GM23338 (cell line): ENCODE results near the gene ADCY3. TPM values are rescaled to one million over a fixed set of nuclear protein-coding genes. Genes with fewer than 3 reads are reported as not detected.

Source experiments
- ATAC-seq: fragments of 200-7000 bp; cut with Tn5 transposase; 3 replicates; pipeline ENCODE4 v1.9.1; 2020
- DNase-seq: peaks from one replicate; pipeline ENCODE4 v3.0.0-alpha.2; 2015; ENCODE audit warnings: low spot score
- H2AFZ ChIP-seq: fragments of 200-600 bp; sonication (generic); 2 replicates; pipeline ENCODE4 v1.8.0; 2016; ENCODE audit warnings: antibody characterized with exemption, mild to moderate bottlenecking, moderate library complexity
- H3F3A ChIP-seq: fragments of 200-600 bp; sonication (generic); replicated peaks from 2 replicates; pipeline ENCODE4 v1.8.0; 2017; ENCODE audit warnings: antibody characterized with exemption, mixed run types, low read depth
- H3K27ac ChIP-seq: fragments of 200-600 bp; sonication (generic); 2 replicates; pipeline ENCODE4 v1.6.1; 2016; ENCODE audit warnings: low read depth
- H3K27me3 ChIP-seq: fragments of 200-600 bp; sonication (generic); 2 replicates; pipeline ENCODE4 v1.8.0; 2016; ENCODE audit warnings: mild to moderate bottlenecking, mixed run types, moderate library complexity; ENCODE audit not compliant: insufficient read depth
- H3K36me3 ChIP-seq: fragments of 200-600 bp; sonication (generic); 2 replicates; pipeline ENCODE4 v1.8.0; 2016; ENCODE audit warnings: mild to moderate bottlenecking; ENCODE audit not compliant: insufficient read depth
- H3K4me1 ChIP-seq: fragments of 200-600 bp; sonication (generic); 2 replicates; pipeline ENCODE4 v1.8.0; 2016; ENCODE audit warnings: mild to moderate bottlenecking, moderate library complexity; ENCODE audit not compliant: insufficient read depth
- H3K4me2 ChIP-seq: fragments of 200-600 bp; sonication (generic); 2 replicates; pipeline ENCODE4 v1.7.1; 2017; ENCODE audit warnings: mixed run types
- H3K4me3 ChIP-seq: fragments of 200-600 bp; sonication (generic); 2 replicates; pipeline ENCODE4 v1.6.1; 2016; ENCODE audit warnings: mixed run types
- H3K79me2 ChIP-seq: fragments of 200-600 bp; sonication (generic); replicated peaks from 2 replicates; pipeline ENCODE4 v1.8.0; 2017; ENCODE audit warnings: mild to moderate bottlenecking; ENCODE audit not compliant: insufficient read depth
- H3K9me2 ChIP-seq: fragments of 200-600 bp; sonication (generic); 2 replicates; pipeline ENCODE4 v1.8.0; 2017; ENCODE audit not compliant: insufficient read depth
- H4K20me1 ChIP-seq: fragments of 200-600 bp; sonication (generic); replicated peaks from 2 replicates; pipeline ENCODE4 v1.8.0; 2017; ENCODE audit warnings: mild to moderate bottlenecking; ENCODE audit not compliant: insufficient read depth
- H3K27ac Mint-ChIP-seq: 2 replicates; pipeline ENCODE4 v1.8.0; 2020; ENCODE audit warnings: inconsistent platforms, mild to moderate bottlenecking, moderate library complexity, mixed read lengths
- H3K27me3 Mint-ChIP-seq: 3 replicates; pipeline ENCODE4 v1.8.0; 2022; ENCODE audit warnings: low read depth, mild to moderate bottlenecking, moderate library complexity, mixed read lengths, inconsistent platforms; ENCODE audit not compliant: insufficient read depth, poor library complexity
- H3K36me3 Mint-ChIP-seq: 3 replicates; pipeline ENCODE4 v1.8.0; 2021; ENCODE audit warnings: low read depth, mild to moderate bottlenecking, inconsistent platforms, moderate library complexity, mixed read lengths
- H3K4me1 Mint-ChIP-seq: 3 replicates; pipeline ENCODE4 v1.8.0; 2020; ENCODE audit warnings: mild to moderate bottlenecking, inconsistent platforms, mixed read lengths
- H3K4me3 Mint-ChIP-seq: 3 replicates; pipeline ENCODE4 v1.8.0; 2021; ENCODE audit warnings: moderate library complexity, mild to moderate bottlenecking, inconsistent platforms, mixed read lengths
- H3K9me3 Mint-ChIP-seq: 3 replicates; pipeline ENCODE4 v1.8.0; 2020; ENCODE audit warnings: moderate library complexity, mild to moderate bottlenecking, inconsistent platforms, mixed read lengths
- CREB1 ChIP-seq: fragments of 250-450 bp; sonication (Bioruptor Pico); IDR thresholded peaks from 2 replicates; pipeline ENCODE4 v1.5.0; 2020; ENCODE audit warnings: low read depth, mild to moderate bottlenecking, moderate library complexity
- EZH2 ChIP-seq: fragments of 200-600 bp; sonication (generic); IDR thresholded peaks from one replicate; pipeline ENCODE4 v1.8.0; 2017; ENCODE audit warnings: antibody characterized with exemption, mild to moderate bottlenecking, low read depth; ENCODE audit not compliant: unreplicated experiment
- EZH2phosphoT487 ChIP-seq: fragments of 200-600 bp; sonication (generic); IDR thresholded peaks from one replicate; pipeline ENCODE4 v1.8.1; 2018; ENCODE audit warnings: antibody characterized with exemption; ENCODE audit not compliant: unreplicated experiment
- JUNB ChIP-seq: IDR thresholded peaks from one replicate; pipeline ENCODE4 v1.6.1; 2016; ENCODE audit warnings: antibody characterized with exemption; ENCODE audit not compliant: unreplicated experiment
- NANOG ChIP-seq: IDR thresholded peaks from 2 replicates; pipeline ENCODE4 v1.6.1; 2016; ENCODE audit warnings: antibody characterized with exemption, borderline replicate concordance
- POLR2AphosphoS5 ChIP-seq: IDR thresholded peaks from 2 replicates; pipeline ENCODE4 v1.6.1; 2016; ENCODE audit warnings: antibody characterized with exemption, low read depth
- STAT1 ChIP-seq: IDR thresholded peaks from one replicate; pipeline ENCODE4 v1.6.1; 2016; ENCODE audit warnings: antibody characterized with exemption; ENCODE audit not compliant: unreplicated experiment
- ZNF114 ChIP-seq: fragments of 250-450 bp; sonication (Bioruptor Pico); IDR thresholded peaks from 2 replicates; pipeline ENCODE4 v1.5.0; 2020; ENCODE audit warnings: mild to moderate bottlenecking, moderate library complexity
- ZNF331 ChIP-seq: fragments of 250-450 bp; sonication (Bioruptor Pico); IDR thresholded peaks from 2 replicates; pipeline ENCODE4 v1.5.0; 2020; ENCODE audit warnings: low read depth, mild to moderate bottlenecking, moderate library complexity
- polyA plus RNA-seq: library from polyadenylated mRNA; unstranded; fragments of >200 nt; fragmentation: Nextera tagmentation; extraction: Ambion mirVana; gene quantifications from 2 replicates; pipeline ENCODE4 v1.2.1, GENCODE V29; 2016
- total RNA-seq: library from RNA; depleted of rRNA; stranded (reverse); fragments of >200 nt; shearing (Covaris generic); gene quantifications from 2 replicates; pipeline ENCODE4 v1.2.3, GENCODE V29; 2014
- TF ChIP-seq, protein P1 (sequence below): fragments of 250-450 bp; sonication (Bioruptor Pico); IDR thresholded peaks from 2 replicates; pipeline ENCODE4 v1.5.0; 2020; ENCODE audit warnings: mild to moderate bottlenecking, moderate library complexity
- TF ChIP-seq, protein P2 (sequence below): IDR thresholded peaks from one replicate; pipeline ENCODE4 v1.6.1; 2018; ENCODE audit warnings: antibody characterized with exemption; ENCODE audit not compliant: unreplicated experiment
- TF ChIP-seq, protein P3 (sequence below): IDR thresholded peaks from 2 replicates; pipeline ENCODE4 v1.6.1; 2016; ENCODE audit warnings: antibody characterized with exemption
- TF ChIP-seq, protein P4 (sequence below), 2 experiments: fragments of 200-600 bp in 1 of 2; sonication (generic) in 1 of 2; conservative IDR thresholded peaks; 2 replicates each; pipeline versions ENCODE4 v1.5.1 to v1.6.1; 2016 to 2017; ENCODE audit warnings: antibody characterized with exemption in 2 of 2, low read depth in 2 of 2, mild to moderate bottlenecking in 2 of 2, moderate library complexity in 1 of 2

ADCY3 gene
- total and polyA plus RNA-seq, 2 experiments from 2014 or later: 9.7 to 32.4 TPM

- peaks cover 6% of the 10 kb centered on the region for H3K27me3 Mint-ChIP-seq
- no peak for DNase-seq
- H3K4me3 ChIP-seq: no peak overlapping the region
- H3K9me2 ChIP-seq: no peaks in the 10 kb centered on the region
- H3K4me1 Mint-ChIP-seq: no peaks in the 10 kb centered on the region
- peaks cover 10% of the 10 kb centered on the region for H3K36me3 Mint-ChIP-seq
- H3K4me1 ChIP-seq: no peaks in the 10 kb centered on the region
- H3K36me3 ChIP-seq: 0 out of 2 replicates have a peak, but pooled peaks cover 4% of the 10 kb centered on the region
- no peak overlapping the region for H3K4me3 Mint-ChIP-seq
- no peak overlapping the region; the same call in 1 of the 2 replicates for H3K27ac Mint-ChIP-seq
- TF ChIP-seq NANOG (no peak), POLR2AphosphoS5 (no peak), STAT1 (no peak), EZH2 (no peak), ZNF331 (CRISPR knock-in tag) (no peak), JUNB (no peak), EZH2phosphoT487 (no peak), ZNF114 (CRISPR knock-in tag) (no peak), CREB1 (CRISPR knock-in tag) (no peak)
- TF ChIP-seq, protein P1, sequence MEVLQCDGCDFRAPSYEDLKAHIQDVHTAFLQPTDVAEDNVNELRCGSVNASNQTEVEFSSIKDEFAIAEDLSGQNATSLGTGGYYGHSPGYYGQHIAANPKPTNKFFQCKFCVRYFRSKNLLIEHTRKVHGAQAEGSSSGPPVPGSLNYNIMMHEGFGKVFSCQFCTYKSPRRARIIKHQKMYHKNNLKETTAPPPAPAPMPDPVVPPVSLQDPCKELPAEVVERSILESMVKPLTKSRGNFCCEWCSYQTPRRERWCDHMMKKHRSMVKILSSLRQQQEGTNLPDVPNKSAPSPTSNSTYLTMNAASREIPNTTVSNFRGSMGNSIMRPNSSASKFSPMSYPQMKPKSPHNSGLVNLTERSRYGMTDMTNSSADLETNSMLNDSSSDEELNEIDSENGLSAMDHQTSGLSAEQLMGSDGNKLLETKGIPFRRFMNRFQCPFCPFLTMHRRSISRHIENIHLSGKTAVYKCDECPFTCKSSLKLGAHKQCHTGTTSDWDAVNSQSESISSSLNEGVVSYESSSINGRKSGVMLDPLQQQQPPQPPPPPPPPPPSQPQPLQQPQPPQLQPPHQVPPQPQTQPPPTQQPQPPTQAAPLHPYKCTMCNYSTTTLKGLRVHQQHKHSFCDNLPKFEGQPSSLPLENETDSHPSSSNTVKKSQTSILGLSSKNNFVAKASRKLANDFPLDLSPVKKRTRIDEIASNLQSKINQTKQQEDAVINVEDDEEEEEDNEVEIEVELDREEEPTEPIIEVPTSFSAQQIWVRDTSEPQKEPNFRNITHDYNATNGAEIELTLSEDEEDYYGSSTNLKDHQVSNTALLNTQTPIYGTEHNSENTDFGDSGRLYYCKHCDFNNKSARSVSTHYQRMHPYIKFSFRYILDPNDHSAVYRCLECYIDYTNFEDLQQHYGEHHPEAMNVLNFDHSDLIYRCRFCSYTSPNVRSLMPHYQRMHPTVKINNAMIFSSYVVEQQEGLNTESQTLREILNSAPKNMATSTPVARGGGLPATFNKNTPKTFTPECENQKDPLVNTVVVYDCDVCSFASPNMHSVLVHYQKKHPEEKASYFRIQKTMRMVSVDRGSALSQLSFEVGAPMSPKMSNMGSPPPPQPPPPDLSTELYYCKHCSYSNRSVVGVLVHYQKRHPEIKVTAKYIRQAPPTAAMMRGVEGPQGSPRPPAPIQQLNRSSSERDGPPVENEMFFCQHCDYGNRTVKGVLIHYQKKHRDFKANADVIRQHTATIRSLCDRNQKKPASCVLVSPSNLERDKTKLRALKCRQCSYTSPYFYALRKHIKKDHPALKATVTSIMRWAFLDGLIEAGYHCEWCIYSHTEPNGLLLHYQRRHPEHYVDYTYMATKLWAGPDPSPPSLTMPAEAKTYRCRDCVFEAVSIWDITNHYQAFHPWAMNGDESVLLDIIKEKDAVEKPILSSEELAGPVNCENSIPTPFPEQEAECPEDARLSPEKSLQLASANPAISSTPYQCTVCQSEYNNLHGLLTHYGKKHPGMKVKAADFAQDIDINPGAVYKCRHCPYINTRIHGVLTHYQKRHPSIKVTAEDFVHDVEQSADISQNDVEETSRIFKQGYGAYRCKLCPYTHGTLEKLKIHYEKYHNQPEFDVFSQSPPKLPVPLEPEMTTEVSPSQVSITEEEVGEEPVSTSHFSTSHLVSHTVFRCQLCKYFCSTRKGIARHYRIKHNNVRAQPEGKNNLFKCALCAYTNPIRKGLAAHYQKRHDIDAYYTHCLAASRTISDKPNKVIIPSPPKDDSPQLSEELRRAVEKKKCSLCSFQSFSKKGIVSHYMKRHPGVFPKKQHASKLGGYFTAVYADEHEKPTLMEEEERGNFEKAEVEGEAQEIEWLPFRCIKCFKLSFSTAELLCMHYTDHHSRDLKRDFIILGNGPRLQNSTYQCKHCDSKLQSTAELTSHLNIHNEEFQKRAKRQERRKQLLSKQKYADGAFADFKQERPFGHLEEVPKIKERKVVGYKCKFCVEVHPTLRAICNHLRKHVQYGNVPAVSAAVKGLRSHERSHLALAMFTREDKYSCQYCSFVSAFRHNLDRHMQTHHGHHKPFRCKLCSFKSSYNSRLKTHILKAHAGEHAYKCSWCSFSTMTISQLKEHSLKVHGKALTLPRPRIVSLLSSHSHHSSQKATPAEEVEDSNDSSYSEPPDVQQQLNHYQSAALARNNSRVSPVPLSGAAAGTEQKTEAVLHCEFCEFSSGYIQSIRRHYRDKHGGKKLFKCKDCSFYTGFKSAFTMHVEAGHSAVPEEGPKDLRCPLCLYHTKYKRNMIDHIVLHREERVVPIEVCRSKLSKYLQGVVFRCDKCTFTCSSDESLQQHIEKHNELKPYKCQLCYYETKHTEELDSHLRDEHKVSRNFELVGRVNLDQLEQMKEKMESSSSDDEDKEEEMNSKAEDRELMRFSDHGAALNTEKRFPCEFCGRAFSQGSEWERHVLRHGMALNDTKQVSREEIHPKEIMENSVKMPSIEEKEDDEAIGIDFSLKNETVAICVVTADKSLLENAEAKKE (CRISPR knock-in tag): no peak
- TF ChIP-seq, protein P2, sequence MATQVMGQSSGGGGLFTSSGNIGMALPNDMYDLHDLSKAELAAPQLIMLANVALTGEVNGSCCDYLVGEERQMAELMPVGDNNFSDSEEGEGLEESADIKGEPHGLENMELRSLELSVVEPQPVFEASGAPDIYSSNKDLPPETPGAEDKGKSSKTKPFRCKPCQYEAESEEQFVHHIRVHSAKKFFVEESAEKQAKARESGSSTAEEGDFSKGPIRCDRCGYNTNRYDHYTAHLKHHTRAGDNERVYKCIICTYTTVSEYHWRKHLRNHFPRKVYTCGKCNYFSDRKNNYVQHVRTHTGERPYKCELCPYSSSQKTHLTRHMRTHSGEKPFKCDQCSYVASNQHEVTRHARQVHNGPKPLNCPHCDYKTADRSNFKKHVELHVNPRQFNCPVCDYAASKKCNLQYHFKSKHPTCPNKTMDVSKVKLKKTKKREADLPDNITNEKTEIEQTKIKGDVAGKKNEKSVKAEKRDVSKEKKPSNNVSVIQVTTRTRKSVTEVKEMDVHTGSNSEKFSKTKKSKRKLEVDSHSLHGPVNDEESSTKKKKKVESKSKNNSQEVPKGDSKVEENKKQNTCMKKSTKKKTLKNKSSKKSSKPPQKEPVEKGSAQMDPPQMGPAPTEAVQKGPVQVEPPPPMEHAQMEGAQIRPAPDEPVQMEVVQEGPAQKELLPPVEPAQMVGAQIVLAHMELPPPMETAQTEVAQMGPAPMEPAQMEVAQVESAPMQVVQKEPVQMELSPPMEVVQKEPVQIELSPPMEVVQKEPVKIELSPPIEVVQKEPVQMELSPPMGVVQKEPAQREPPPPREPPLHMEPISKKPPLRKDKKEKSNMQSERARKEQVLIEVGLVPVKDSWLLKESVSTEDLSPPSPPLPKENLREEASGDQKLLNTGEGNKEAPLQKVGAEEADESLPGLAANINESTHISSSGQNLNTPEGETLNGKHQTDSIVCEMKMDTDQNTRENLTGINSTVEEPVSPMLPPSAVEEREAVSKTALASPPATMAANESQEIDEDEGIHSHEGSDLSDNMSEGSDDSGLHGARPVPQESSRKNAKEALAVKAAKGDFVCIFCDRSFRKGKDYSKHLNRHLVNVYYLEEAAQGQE: no peak
- TF ChIP-seq, protein P3, sequence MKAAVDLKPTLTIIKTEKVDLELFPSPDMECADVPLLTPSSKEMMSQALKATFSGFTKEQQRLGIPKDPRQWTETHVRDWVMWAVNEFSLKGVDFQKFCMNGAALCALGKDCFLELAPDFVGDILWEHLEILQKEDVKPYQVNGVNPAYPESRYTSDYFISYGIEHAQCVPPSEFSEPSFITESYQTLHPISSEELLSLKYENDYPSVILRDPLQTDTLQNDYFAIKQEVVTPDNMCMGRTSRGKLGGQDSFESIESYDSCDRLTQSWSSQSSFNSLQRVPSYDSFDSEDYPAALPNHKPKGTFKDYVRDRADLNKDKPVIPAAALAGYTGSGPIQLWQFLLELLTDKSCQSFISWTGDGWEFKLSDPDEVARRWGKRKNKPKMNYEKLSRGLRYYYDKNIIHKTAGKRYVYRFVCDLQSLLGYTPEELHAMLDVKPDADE: no peak
- TF ChIP-seq, protein P4, sequence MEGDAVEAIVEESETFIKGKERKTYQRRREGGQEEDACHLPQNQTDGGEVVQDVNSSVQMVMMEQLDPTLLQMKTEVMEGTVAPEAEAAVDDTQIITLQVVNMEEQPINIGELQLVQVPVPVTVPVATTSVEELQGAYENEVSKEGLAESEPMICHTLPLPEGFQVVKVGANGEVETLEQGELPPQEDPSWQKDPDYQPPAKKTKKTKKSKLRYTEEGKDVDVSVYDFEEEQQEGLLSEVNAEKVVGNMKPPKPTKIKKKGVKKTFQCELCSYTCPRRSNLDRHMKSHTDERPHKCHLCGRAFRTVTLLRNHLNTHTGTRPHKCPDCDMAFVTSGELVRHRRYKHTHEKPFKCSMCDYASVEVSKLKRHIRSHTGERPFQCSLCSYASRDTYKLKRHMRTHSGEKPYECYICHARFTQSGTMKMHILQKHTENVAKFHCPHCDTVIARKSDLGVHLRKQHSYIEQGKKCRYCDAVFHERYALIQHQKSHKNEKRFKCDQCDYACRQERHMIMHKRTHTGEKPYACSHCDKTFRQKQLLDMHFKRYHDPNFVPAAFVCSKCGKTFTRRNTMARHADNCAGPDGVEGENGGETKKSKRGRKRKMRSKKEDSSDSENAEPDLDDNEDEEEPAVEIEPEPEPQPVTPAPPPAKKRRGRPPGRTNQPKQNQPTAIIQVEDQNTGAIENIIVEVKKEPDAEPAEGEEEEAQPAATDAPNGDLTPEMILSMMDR (conservative IDR thresholded peaks at IDR 0.05; ENCODE audit: low read depth in 2 of 2): no peak
- 0 out of 2 replicates have a peak, but pooled peaks cover 3% of the 10 kb centered on the region for H4K20me1 ChIP-seq
- H3K4me2 ChIP-seq: no peak overlapping the region
- H3K9me3 Mint-ChIP-seq: peaks cover 17% of the 10 kb centered on the region
- no peaks in the 10 kb centered on the region for H3F3A ChIP-seq
- no peak overlapping the region for H3K27ac ChIP-seq
- no peaks in the 10 kb centered on the region for H3K27me3 ChIP-seq
- ATAC-seq: no peak
- no peaks in the 10 kb centered on the region for H3K79me2 ChIP-seq
- H2AFZ ChIP-seq: no peak overlapping the region
These were observed 67.0 kb downstream of the ADCY3 start for GRCh38 chr2:24853046-24853445.
